ENCODE results near the gene ANGPTL1.

GRCh38 chr1:178825167-178825566 lies 45.7 kb downstream of the ANGPTL1 start:
- TF ChIP-seq POLR2AphosphoS5 (IDR thresholded peaks at IDR 0.05; ENCODE audit: low read depth, low read length) (no peak), POLR2A (IDR thresholded peaks at IDR 0.05; ENCODE audit: low read depth, low read length) (no peak)
